ENCODE results near the gene GNAI1.

- TF ChIP-seq EZH2 (IDR thresholded peaks at IDR 0.05; ENCODE audit: borderline replicate concordance) (no peak), CTCF (IDR thresholded peaks at IDR 0.05; ENCODE audit: poor library complexity) (no peak), EZH2phosphoT487 (IDR thresholded peaks at IDR 0.05; ENCODE audit: low read depth, severe bottlenecking, unreplicated experiment) (no peak)
These were observed 2.8 kb upstream of the GNAI1 start for GRCh38 chr7:80131675-80132435.

Data from hepatocyte (in vitro differentiated cells).